CD4-positive, alpha-beta T cell treated with Interleukin-1 beta for 1 hour (primary cell): ENCODE data around the gene GNG12.
"Not testable (repeated sequence)": the region's sequence is repeated elsewhere in the genome, so short reads cannot be mapped to it uniquely, and the experiment has no call there.

ENCODE experiments used
- DNase-seq, 2 donors: peaks; one replicate each; pipeline ENCODE4 v3.0.0-alpha.2; 2020 to 2022

The GNG12 gene

GRCh38 chr1:67675800-67676199 lies 157.5 kb downstream of the GNG12 start:
- DNase-seq = no peak

GRCh38 chr1:67674260-67675011 lies 158.8 kb downstream of the GNG12 start:
- DNase-seq = peak; percentile 34 to 60

GRCh38 chr1:67673468-67674201 lies 159.6 kb downstream of the GNG12 start:
- DNase-seq = no peak

- DNase-seq = no peak
These were observed 160.9 kb downstream of the GNG12 start for GRCh38 chr1:67672260-67672803.

GRCh38 chr1:67668660-67669059 lies 164.6 kb downstream of the GNG12 start:
- no peak for DNase-seq

GRCh38 chr1:67666636-67667035 lies 166.6 kb downstream of the GNG12 start:
- DNase-seq = no peak

GRCh38 chr1:67665307-67665706 lies 168.0 kb downstream of the GNG12 start:
- DNase-seq = not testable (repeated sequence)

- DNase-seq = no peak
These were observed 169.2 kb downstream of the GNG12 start for GRCh38 chr1:67664048-67664447.

GRCh38 chr1:67662884-67663283 lies 170.4 kb downstream of the GNG12 start:
- no peak for DNase-seq

- DNase-seq = no peak
These were observed 174.0 kb downstream of the GNG12 start for GRCh38 chr1:67659229-67659628.

GRCh38 chr1:67657152-67657551 lies 176.1 kb downstream of the GNG12 start:
- not testable (repeated sequence) for DNase-seq

GRCh38 chr1:67655581-67655980 lies 177.7 kb downstream of the GNG12 start:
- DNase-seq = no peak

GRCh38 chr1:67653304-67653703 lies 180.0 kb downstream of the GNG12 start:
- no peak for DNase-seq

- no peak for DNase-seq
These were observed 180.5 kb downstream of the GNG12 start for GRCh38 chr1:67652800-67653199.
